Middle frontal gyrus (tissue), 1 donor: ENCODE data around the gene DPP4.
"Not testable (repeated sequence)": the region's sequence is repeated elsewhere in the genome, so short reads cannot be mapped to it uniquely, and the experiment has no call there.

Source experiments
- DNase-seq: peaks from one replicate; pipeline ENCODE4 v3.0.0-alpha.2; 2015; ENCODE audit warnings: low spot score; ENCODE audit errors: extremely low spot score

The DPP4 gene

DNA sequence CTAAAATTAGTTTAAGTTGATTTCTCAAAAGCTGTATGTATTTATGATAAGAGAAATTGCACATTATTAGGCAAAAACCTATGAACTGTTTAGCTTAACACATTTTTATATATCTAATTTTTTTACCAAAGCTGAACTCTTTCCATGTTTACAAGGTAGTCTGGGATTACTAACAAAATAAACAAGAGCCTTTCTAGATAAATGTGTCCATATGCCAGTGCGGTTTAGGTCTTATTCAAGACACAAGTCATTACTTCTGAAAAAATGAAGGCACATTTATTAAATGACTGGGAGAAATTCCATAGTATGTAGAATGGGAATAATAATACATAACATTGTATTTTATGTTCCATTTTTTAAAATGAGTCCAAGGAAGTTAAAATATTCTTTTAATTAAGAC is 82.0 kb downstream of the DPP4 start:
- no peak for DNase-seq

DNA sequence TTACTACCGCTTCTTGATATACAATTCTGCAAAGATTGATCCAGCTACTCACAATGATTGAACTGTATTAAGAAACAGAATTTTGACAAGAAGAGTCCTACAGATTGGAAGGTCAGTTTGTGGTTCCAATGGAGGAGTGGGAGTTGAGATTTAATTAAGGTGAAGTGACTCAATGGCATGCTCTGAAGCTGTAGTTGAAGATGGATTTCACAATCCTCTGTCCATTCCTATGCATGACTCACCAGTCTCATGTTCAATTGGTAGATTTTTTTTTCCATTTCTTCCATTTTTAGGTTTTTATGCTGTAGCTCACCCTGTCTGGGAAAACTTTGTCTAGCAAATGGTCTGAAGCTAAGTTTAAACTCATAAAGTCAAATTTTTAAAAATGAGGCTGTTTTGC is 83.3 kb downstream of the DPP4 start:
- no peak for DNase-seq

DNA sequence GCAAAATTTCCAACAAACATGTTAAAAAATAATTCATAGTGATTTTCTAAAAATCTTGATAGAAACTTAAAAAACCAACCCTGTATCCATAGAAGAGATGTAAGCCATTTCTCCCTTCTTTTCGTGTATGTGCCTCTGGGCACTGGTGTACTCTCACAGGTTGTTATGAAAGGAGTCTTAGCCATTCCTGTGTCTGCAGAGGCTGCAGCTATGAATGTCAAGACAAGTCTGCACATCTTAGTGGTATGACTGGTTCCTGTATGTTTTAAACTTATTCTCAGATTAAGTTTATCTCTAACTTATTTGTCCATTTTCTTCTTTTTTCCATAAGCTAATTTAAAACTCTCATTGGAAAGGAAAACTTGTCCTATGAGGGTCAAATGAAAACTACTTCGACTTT is 84.0 kb downstream of the DPP4 start:
- DNase-seq, result no peak

DNA sequence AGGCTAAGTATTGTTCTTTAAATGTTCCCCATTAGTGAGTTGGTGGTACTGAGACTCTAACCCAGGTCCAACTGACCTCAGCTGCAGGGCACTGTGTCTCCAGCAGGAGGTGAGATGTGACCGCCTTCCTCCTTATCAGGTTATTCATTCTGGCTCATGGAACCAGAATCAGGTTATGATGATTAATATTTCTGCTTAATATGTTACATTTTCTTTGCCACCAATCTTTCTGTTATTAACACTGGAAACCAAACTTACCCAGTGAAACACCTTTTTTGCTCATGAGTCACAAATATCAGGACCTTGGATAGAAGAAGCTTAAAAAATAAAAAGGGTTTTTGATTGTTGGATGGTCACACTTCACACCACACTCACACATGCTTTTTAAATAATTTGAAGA is 85.4 kb downstream of the DPP4 start:
- DNase-seq, result no peak

DNA sequence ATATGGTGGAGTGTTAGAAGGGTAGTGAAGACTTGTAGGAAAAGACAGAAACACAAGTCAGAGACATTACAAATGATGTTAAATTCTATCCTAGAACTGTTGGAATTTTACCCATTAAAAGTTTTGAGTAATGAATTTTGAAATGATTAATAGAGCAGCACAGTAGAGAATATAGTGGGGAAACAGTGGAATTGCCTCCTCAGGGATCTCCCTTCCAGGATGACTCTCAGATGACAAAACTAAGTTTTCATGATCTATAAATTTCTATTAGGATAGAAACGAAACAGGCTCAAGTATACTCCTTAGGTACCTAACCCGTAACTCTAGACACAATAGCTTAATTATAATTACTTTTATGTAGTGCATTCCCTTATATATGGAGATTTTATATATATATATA is 86.7 kb downstream of the DPP4 start:
- no peak for DNase-seq

DNA sequence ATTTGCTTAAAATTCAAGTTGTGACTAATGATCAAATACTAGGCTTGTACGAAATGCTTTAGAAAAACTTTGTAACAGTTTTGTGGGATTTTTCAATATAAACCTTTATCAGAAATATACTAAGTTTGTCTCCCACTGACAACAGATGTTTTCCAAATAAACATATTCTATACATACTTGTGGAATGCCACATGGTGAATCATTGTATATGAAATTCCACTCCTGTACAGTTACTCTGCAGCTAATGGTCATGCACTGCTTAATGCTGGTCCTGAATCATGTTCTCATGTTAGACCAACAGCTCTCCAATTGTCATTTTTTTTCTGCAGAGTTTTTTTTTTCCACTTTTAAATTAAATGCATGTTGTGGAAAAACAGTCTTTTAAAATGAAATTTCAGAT is 90.1 kb downstream of the DPP4 start:
- no peak for DNase-seq

DNA sequence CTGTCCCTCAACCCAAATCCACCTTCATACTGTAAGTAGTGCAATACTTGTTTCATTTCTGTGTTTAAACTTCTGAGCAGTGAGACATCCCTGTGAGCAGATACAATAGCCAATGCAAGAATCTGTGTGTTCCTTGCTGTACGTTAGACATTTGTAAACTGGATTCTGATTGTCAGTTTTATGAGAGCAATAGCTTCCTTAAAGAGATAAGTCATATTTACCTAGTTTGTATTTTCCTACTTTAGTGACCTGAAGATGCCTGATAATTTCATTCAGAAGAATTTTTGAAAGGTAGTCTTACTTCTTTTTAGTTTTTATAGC is 90.7 kb downstream of the DPP4 start:
- no peak for DNase-seq

DNA sequence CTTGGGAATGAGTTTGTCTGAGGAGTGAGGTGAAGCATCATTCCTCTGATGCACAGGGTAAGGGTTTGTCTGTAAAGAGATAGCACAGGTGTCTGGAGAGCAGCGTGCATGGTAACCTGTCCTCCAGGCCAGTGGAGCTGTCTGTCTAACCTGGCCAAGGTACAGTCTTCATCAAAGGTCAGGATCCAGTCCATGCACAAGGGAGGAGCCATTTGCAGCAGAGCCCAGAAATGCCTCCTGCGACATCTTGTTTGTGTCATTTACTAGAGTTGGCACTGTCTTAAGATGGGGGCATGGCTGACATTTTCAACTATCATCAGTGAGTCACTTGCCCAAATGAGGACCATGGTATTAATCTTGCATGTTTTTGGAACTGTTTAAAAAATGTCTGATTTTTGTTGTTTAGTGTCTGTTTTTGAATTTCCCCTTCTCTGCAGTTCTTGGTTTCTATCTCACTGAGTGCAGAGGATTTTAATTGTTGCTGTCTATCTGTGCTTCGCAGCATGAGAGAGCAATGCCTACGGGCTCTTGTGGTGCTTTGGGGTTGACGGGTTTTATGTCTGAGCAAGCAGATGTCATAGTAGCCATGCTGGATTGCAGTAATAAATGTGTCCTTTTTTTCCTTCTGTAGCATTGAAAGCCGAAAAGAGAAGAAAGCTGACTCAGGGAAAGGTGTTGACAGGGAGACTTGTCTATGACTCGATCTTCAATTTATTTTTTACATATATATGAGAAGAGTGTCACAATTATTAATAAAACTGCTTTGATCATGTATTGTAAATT is 91.3 kb downstream of the DPP4 start:
- DNase-seq, result no peak

DNA sequence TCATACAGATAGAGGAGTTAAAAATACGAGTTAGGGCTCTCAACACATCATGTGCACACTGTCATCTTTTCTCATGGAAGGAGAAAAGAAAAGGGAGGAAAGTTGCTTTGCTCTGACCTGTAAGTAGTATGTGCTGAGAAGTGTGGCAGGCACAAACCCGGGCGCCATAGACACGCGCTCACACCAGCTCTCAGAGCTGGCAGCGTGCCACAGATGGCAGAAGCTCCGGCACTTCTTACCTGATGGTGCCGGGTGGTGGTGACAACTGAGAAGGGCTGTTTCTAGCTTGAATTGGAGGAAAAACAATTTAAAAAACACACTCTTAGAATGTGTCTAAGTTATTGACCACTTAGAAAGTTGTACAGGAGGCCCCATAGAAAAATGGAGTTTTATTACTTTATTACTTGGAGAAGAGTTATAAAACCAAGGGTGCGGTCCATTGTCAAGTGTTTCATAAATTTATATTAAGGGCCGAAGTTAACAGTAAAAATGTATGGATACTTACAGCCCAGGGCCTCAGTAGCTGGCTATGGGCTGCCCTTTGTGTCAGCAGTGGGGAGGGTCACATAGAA is 92.2 kb downstream of the DPP4 start:
- DNase-seq, result no peak

DNA sequence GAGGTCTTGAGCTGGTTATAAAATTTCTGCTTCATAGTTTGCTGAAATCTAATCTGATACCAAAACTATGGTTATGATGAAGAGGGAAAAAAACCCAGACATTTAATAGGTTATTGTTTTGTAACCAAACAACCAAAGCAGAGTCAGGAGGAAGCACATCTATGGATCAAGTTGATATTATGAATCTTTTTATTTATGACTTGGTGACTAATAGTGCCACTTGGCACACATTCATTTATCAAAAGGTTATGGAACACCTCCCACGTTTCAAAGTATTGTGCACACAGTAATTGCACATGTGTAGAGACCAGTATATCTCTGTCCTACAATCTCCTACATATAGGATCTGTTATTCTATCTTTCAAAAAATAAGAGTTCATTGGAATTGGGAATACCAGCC is 93.0 kb downstream of the DPP4 start:
- DNase-seq, result no peak

DNA sequence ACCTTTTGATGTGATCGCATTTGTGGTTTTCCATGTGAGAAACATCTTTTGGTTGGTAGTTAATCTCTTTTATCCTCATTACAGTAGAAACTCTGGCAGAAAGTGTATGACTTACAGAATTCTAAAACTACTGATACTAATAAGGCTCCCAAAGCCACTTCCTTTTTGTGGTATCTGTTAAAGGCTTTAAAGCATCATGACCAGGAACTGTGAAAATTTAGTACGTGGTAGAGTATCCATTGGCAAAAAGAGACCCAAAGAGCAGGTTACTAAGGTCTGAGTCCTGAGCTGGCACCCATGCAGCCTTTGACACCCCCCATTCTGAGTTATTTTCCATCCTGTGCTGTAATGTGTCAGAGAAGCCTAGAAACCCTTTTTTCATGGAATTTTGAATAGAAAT is 94.5 kb downstream of the DPP4 start:
- no peak for DNase-seq

DNA sequence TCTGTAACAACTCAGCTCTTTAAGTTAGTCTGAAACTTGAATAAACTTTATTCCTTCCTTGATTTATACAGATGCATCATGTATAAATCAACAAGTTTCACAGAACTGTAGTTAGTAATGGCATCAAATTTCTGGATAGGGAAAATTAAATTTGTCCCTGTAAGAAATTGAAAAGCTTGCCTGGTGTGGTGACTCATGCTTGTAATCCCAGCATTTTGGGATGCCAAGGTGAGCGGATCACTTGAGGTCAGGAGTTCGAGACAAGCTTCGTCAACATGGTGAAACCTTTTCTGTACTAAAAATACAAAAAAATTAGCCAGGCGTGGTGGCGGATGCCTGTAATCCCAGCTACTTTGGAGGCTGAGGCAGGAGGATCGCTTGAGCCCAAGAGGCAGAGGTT is 96.1 kb downstream of the DPP4 start:
- DNase-seq, result not testable (repeated sequence)

DNA sequence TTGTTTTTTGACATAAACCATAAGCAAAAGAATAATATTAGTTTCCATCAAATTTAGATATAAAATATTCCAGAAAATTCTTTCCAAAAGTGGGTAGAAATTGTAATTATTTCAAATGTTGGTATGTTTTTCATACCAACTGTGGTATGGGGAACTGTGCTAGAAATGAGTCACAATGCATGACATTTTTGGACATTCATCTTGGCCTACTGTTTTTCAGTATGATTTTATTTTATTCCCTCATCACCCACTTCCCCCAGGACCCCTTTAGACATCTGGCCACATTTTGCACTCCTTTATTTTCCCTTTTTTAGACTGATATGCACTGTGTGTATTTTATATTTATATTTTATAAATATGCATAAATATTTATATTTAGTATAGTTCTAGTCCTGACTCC is 97.1 kb downstream of the DPP4 start:
- DNase-seq, result no peak

DNA sequence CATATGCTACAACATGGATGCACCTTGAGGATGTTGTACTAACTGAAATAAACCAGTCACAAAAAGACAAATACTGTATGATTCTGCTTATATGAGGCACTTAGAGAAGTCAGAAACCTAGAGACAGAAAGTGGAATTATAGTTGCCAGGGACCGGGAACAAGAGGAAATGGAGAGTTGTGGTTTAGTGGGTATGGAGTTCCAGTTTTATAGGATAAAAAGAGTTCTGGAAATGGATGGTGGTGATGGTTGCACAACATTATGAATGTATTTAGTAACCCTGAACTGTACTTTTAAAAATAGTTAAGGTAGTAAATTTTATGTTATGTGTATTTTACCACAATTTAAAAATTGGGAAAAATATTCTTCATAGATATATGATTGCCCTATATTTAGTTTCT is 97.7 kb downstream of the DPP4 start:
- no peak for DNase-seq

DNA sequence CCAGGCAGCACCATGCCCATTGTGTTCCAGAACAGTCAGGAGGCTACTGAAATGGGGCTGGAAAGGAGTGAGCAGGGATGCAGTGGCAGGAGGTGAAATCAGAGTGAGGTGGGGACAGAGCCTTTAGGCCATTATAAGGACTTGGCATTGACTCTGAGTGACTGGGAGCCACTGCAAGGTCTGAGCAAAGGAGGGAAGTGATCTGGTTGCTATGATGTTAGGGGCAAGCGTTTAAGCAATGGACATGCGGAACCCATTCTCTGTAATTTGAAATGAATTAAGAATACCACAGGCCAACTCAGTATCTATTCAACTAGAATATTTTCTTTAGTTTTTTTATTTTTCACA is 98.2 kb downstream of the DPP4 start:
- no peak for DNase-seq

DNA sequence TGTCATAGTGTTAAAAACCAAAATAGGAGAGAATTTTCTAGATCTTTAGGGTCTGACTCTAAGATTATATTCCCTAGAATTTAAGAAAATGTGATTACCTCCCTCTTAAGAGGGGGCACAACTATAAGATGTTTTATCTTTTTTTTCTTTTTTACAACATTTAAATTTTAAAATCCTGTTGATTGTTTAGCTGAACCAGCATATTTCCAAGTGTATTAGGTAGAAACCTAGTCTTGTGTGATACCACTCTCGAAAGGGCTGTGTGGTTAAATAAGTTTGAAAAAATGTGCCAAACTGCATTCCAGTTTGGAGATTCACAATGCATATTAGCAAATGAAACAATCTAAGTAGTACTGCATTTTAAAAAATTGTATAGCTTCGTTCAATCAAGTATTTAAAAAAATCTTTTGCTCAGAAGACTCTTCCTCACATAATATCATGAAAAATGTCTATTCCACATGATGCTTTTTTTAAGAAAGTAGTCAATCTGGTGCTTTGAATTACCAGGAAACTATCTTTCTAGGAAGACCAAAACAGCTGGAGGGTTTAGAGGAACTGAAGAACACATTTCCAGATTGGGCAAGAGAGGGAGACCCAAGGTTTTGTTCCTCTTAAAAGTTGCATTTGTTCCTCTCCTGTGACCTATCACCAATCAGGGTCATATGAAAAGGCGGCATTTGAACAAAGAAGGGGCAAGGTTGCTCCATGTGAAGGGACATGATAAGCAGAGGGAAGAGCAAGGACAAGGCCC is 98.8 kb downstream of the DPP4 start:
- no peak for DNase-seq

DNA sequence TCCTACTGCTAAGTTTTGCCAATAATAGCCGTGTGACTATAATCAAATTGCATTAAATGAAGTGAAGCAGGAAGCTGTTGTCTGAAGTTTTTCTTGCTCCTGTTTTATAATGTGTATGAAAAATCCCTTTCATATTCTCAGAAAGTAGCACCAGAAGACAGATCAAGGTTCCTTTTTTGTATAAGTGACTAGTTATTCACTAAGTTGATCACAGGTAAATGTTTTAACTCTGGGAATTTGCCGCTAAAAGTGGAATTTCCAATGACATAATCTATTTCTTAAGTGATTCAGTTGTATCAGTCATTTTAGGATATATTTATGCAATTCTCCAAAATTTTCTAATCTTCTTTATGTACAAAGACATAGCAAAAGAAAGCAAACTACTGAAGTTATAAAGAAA is 99.6 kb downstream of the DPP4 start:
- no peak for DNase-seq

DNA sequence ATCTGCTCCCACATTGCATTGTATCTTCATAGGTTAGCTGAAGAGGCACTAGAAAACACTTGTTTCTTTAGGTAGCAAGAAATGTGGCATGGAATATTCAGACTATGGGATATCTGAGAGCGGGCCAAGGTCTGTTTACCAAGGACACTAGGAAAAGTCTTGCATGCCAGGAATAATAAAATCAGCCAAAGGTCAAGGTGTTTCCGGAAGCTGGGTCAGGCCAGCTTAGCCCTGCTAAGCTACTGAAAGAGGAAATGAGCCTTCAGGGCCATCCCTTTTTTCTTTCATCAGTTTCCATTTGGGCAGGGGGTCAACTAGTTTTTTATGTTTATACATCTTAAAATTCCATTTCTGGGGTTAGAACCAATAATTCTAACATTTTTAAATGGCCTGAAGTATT is 101.1 kb downstream of the DPP4 start:
- no peak for DNase-seq

DNA sequence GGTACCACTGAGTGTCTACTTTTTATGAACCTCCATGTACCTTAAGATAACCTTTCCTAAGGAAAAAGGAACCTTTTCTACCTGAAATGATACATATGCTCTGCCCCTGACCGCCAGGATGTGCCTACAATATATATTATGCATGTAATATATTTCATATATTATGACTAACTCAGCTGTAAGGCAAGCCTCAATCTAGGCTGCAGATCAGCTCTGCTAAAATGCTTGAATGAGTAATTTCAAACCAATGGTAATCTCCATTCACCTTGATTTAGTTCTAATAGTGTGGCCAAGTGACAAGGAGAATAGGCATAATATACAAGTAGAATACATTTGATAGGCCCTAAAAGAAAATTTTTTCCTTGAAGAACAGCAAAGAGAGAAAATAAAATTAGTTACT is 101.8 kb downstream of the DPP4 start:
- no peak for DNase-seq

DNA sequence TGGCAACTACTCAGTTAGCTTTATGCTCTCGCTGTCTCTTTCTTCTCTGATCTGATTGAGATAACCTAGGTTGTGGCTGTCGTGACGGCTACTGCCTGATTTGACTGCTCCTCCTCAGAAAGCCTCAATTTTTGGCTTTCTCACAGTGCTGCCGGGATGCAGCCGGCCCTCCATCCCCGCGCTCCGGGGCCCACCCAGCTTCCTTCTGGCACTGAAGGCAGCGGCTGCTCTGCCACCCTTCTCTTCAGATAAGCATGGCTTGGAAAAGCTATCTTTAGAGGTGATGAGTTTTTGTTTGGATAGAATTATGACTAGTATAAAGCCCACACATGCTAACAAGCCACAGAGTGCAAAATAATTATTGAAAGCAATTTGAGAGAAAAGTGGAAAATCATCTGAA is 102.5 kb downstream of the DPP4 start:
- no peak for DNase-seq

DNA sequence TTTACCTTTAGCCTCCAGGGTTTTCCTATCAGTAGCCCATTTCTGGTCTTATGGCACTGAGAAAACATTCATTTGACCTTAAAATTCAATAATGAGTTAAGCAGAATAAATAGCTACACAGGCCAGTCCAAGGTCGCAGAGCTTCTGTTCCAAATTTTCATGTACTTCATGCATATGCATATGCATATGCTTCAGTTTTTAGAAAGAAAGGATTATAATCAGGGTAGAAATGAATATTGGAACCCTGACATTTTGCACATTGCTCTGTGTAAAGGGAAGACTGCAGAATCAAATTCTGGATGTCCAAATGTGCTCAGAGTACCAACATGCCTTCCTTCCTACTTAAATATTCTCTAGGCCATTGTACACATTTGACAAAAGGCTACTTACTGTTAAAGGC is 104.9 kb downstream of the DPP4 start:
- no peak for DNase-seq

DNA sequence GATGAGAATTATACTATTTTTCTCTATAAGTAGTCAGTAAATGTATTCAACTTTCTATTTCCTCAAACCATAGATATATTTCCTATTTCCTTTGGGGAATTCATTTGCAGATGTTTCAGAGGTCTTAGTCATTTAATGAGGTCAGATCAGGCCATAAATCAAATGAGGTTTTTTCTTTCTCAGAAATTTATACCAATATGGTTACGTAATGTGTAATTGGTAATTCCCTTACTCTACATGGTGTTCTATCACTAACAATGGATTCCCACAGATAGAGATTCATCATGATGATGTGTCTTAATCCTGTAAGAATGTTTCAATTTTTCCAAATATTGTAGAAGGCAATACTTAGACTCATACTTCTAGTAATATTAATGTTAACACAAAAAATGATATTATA is 108.0 kb downstream of the DPP4 start:
- no peak for DNase-seq

DNA sequence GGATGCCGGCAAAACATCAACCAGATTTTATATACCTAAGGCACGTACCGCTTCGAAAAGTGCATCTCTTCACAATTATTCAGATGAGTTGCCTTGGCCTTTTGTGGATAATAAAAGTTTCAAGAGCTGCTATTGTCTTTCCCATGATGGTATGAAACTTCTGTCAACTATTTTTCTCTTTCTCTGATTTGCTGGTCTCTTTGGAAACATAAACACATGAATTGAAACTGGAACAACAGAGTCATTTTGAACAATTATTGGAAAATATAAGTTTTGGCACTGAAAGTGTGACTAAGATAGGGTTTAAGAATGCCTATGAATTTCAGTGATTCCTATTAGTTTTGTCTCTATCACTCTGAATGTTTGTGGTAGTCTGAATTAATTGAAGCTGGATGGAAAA is 109.9 kb downstream of the DPP4 start:
- no peak for DNase-seq
